ENCODE data around the gene PDE1C.
"Not testable (repeated sequence)": the region's sequence is repeated elsewhere in the genome, so short reads cannot be mapped to it uniquely, and the experiment has no call there.

PDE1C gene

GRCh38 chr7:31853380-31853779 is 216.8 kb downstream of the PDE1C start:
- TF ChIP-seq CTCF (IDR thresholded peaks at IDR 0.05; ENCODE audit: control insufficient read depth, extremely low read depth, insufficient read depth), result no peak
- no peak overlapping the region for H3K4me3 ChIP-seq (ENCODE audit: low read depth, low read length)
- no peak for DNase-seq (ENCODE audit: low read depth)

GRCh38 chr7:31852462-31852861 is 217.7 kb downstream of the PDE1C start:
- TF ChIP-seq CTCF (IDR thresholded peaks at IDR 0.05; ENCODE audit: control insufficient read depth, extremely low read depth, insufficient read depth), result no peak
- no peak overlapping the region for H3K4me3 ChIP-seq (ENCODE audit: low read depth, low read length)
- no peak for DNase-seq (ENCODE audit: low read depth)

GRCh38 chr7:31851119-31851518 is 219.1 kb downstream of the PDE1C start:
- no peak for TF ChIP-seq CTCF (IDR thresholded peaks at IDR 0.05; ENCODE audit: control insufficient read depth, extremely low read depth, insufficient read depth)
- H3K4me3 ChIP-seq (ENCODE audit: low read depth, low read length), result no peak overlapping the region
- no peak for DNase-seq (ENCODE audit: low read depth)

GRCh38 chr7:31850601-31851000 is 219.6 kb downstream of the PDE1C start:
- no peak for DNase-seq (ENCODE audit: low read depth)
- no peak overlapping the region for H3K4me3 ChIP-seq (ENCODE audit: low read depth, low read length)
- no peak for TF ChIP-seq CTCF (IDR thresholded peaks at IDR 0.05; ENCODE audit: control insufficient read depth, extremely low read depth, insufficient read depth)

- no peak for DNase-seq (ENCODE audit: low read depth)
- H3K4me3 ChIP-seq (ENCODE audit: low read depth, low read length), result no peak overlapping the region
- TF ChIP-seq CTCF (IDR thresholded peaks at IDR 0.05; ENCODE audit: control insufficient read depth, extremely low read depth, insufficient read depth), result no peak
Measured at GRCh38 chr7:31850066-31850465, 220.1 kb downstream of the PDE1C start.

GRCh38 chr7:31835471-31835870 is 234.7 kb downstream of the PDE1C start:
- no peak for DNase-seq (ENCODE audit: low read depth)
- TF ChIP-seq CTCF (IDR thresholded peaks at IDR 0.05; ENCODE audit: control insufficient read depth, extremely low read depth, insufficient read depth), result no peak
- no peak overlapping the region for H3K4me3 ChIP-seq (ENCODE audit: low read depth, low read length)

- not testable (repeated sequence) for H3K4me3 ChIP-seq (ENCODE audit: low read depth, low read length); DNase-seq (ENCODE audit: low read depth)
Measured at GRCh38 chr7:31833625-31834024, 236.6 kb downstream of the PDE1C start.

GRCh38 chr7:31828520-31828919 is 241.7 kb downstream of the PDE1C start:
- no peak for TF ChIP-seq CTCF (IDR thresholded peaks at IDR 0.05; ENCODE audit: control insufficient read depth, extremely low read depth, insufficient read depth)
- no peak overlapping the region for H3K4me3 ChIP-seq (ENCODE audit: low read depth, low read length)
- DNase-seq (ENCODE audit: low read depth), result no peak
